HG03139 (cell line): Measurements from ENCODE around the gene ARID3B.
"Not testable (repeated sequence)": the region's sequence is repeated elsewhere in the genome, so short reads cannot be mapped to it uniquely, and the experiment has no call there.

Experiments
- ATAC-seq: cut with Tn5 transposase; IDR thresholded peaks from one replicate; pipeline ENCODE4 v1.9.1; 2021; ENCODE audit not compliant: unreplicated experiment

The ARID3B gene

GRCh38 chr15:74618841-74619596 lies 78.0 kb downstream of the ARID3B start:
- no peak for ATAC-seq

GRCh38 chr15:74619916-74620635 lies 79.1 kb downstream of the ARID3B start:
- ATAC-seq: no peak

- no peak for ATAC-seq
Measured at GRCh38 chr15:74620636-74621545, 79.9 kb downstream of the ARID3B start.

GRCh38 chr15:74621546-74621920 lies 80.5 kb downstream of the ARID3B start:
- ATAC-seq: no peak

- ATAC-seq: no peak
Measured at GRCh38 chr15:74621936-74622335, 80.9 kb downstream of the ARID3B start.

GRCh38 chr15:74622758-74623157 lies 81.7 kb downstream of the ARID3B start:
- no peak for ATAC-seq

GRCh38 chr15:74624020-74624602 lies 83.1 kb downstream of the ARID3B start:
- no peak for ATAC-seq

- ATAC-seq: no peak
Measured at GRCh38 chr15:74625693-74626092, 84.7 kb downstream of the ARID3B start.

GRCh38 chr15:74626336-74626735 lies 85.3 kb downstream of the ARID3B start:
- no peak for ATAC-seq

- ATAC-seq: no peak
Measured at GRCh38 chr15:74626752-74627692, 86.0 kb downstream of the ARID3B start.

GRCh38 chr15:74627766-74628165 lies 86.7 kb downstream of the ARID3B start:
- no peak for ATAC-seq

- no peak for ATAC-seq
Measured at GRCh38 chr15:74628199-74628598, 87.2 kb downstream of the ARID3B start.

GRCh38 chr15:74628949-74629348 lies 87.9 kb downstream of the ARID3B start:
- no peak for ATAC-seq

- ATAC-seq: not testable (repeated sequence)
Measured at GRCh38 chr15:74629696-74630095, 88.7 kb downstream of the ARID3B start.

GRCh38 chr15:74630284-74631086 lies 89.5 kb downstream of the ARID3B start:
- no peak for ATAC-seq

GRCh38 chr15:74631087-74631385 lies 90.0 kb downstream of the ARID3B start:
- no peak for ATAC-seq

- ATAC-seq: no peak
Measured at GRCh38 chr15:74631408-74631807, 90.4 kb downstream of the ARID3B start.

GRCh38 chr15:74631935-74632560 lies 91.0 kb downstream of the ARID3B start:
- no peak for ATAC-seq

- ATAC-seq: no peak
Measured at GRCh38 chr15:74632601-74633000, 91.6 kb downstream of the ARID3B start.
